HG02981 (cell line): ENCODE measurements around the gene ISL2.

Source experiments
- ATAC-seq: cut with Tn5 transposase; IDR thresholded peaks from one replicate; pipeline ENCODE4 v1.9.1; 2021; ENCODE audit warnings: mild to moderate bottlenecking, moderate library complexity; ENCODE audit not compliant: unreplicated experiment

The ISL2 gene

DNA sequence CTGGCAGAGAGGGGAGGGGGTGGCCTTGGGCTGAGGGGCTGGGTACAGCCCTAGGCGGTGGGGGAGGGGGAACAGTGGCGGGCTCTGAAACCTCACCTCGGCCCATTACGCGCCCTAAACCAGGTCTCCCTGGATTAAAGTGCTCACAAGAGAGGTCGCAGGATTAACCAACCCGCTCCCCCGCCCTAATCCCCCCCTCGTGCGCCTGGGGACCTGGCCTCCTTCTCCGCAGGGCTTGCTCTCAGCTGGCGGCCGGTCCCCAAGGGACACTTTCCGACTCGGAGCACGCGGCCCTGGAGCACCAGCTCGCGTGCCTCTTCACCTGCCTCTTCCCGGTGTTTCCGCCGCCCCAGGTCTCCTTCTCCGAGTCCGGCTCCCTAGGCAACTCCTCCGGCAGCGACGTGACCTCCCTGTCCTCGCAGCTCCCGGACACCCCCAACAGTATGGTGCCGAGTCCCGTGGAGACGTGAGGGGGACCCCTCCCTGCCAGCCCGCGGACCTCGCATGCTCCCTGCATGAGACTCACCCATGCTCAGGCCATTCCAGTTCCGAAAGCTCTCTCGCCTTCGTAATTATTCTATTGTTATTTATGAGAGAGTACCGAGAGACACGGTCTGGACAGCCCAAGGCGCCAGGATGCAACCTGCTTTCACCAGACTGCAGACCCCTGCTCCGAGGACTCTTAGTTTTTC lies 4.9 kb downstream of the ISL2 start:
- ATAC-seq = no peak

GRCh38 chr15:76342058-76342381 lies 5.4 kb downstream of the ISL2 start:
- no peak for ATAC-seq

GRCh38 chr15:76342382-76343201 lies 6.0 kb downstream of the ISL2 start:
- ATAC-seq = no peak

DNA sequence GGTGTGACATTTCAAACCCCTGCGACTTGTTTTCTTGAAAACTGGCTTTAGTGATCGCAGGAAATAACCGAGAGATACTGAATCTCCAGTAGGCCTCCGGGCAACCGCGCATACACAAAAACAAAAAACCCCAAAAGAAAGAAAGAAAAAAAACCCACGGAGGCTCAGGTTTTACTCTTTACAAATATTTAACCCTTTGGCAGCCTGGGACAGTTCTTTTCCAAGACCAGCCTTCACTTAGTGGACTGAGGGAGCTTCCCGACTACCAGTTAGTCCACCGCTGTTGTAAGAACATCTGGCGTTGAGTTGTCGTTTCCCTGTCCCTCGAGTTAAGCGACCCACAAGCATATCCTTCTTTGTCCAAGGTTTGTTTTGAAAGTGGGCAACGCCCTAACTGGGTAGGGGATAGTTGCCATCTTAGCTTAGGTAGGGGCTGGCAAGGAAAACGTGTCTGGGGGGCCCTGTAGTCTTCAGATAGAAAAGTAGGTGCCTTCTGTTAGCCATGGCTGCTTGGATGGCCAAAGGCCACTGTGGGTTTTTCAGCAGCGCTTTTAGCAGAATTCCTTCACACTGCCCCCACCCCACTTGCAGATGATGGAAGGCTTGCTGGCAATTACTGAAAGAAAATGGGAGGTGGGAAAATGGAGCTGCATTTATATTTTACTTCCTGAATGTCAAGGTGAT lies 6.9 kb downstream of the ISL2 start:
- ATAC-seq = no peak

- ATAC-seq = no peak
These were observed 8.5 kb downstream of the ISL2 start for GRCh38 chr15:76344893-76345582.

DNA sequence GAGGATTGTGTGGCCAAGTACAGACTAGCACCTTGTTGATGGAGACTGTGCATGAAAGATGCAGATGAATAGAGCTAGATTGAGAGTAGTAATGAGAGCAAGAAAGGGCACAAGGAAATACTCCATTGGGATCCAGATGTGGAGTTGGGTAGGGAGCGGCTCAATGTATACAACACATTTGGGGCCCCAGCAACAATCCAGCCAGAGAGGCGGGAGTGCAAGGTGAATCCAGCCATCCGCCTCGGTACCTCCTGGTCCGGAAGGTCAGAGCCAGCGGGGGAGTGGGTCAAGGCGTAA lies 9.0 kb downstream of the ISL2 start:
- ATAC-seq = no peak

DNA sequence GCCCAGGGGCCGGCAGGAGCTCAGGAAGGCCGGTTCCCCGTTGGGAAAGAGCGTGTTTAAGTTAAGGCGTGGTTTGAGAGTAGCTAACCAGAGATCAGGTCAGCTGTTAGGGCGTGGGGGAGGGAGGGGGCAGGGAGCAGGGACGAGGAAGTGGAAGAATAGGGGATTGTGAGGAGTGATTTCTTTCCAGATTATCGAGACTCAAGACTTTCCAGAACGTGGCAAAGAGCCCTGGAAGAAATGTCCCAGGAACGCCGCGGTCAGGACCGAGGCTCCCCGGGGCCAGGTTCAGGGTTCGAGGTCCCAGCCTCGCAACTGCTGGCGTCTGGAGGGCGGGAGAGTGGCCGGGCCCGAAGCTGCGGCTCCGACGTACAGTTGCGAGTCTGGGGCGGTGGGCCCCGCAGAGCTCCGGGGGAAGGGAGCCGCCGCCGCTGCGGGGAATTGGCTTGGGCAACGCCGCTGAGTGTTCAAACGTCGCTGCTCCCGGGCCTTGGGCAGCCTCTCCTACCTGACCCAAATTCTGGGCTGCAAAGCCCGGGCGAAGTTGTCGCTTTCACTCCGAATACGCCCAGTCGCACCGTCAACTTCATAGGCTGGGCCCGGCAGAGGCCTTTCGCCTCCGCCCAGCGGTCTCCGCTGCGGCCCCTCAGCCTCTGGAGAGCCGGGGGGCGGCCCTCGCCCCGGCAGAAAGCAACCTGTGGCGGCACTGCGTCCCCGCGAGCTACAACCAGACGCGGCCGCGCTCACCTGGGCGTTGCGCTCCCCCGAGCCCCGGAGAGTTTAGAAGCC lies 9.5 kb downstream of the ISL2 start:
- ATAC-seq = no peak

DNA sequence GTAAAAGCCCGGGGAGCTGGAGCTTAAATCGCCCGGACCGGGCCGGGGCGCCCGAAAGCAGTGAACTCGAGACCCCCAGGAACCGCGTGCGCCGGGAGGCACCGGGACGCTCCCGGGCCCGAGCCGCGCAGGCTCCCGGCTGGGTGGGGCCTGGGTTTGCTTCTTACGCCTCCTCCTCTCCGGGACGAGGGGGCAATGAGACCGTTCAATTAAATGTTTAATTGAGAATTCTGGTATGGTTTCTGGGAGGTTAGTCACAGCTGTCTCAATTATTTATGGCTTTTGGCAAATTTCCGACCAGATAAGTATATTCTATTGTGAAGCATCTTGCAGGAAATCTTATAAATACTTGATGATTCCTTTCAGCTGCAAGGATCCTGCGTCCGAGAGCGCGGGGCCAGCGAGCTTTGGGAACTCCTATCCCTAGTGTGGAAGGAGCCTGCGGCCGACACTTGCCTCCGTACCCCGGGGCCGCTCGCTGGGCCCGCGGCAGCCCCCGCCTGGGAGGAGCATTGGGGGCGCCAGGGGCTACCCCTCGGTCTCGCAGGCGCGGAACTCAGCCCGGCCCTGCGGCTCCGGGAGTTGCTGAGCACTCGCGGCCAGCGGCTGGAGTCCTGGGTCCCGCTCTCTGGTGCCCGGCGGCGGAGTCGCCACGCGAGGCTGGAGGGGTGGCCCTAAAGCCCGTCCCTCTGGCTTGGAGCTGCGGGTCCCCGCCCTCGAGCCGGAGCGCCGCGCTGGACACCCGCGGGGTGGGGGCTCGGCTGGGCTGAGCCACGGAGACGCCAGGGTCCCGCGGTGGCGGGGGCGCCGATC lies 10.3 kb downstream of the ISL2 start:
- no peak for ATAC-seq

DNA sequence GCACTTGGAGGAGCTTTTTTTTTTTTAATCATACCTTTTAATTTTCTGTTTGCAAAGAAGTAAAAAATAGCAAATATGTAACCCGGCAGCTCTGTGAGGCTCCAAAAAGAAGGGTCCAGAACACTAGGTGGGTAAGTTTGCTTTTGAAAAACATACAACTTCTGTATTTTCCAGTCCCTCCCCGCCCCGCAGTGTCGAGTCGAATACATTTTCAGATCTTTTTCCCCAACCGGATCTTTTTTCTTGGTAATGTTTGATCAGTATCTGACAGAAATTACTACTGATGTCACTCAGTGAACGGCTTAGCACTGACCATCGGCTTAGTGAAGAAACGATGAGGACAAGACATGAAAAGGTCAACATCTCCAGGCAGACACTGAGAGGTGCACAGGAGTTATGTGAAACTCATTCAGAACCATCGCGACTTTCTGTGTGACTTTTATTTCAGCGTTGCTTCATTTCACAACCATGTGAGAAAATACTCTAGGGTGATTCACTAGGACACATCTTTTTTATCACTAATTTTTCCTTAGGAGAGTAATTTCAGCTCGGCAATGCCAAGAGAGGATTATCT lies 11.0 kb downstream of the ISL2 start:
- ATAC-seq = no peak

GRCh38 chr15:76349301-76350070 lies 12.9 kb downstream of the ISL2 start:
- no peak for ATAC-seq

GRCh38 chr15:76353023-76353577 lies 16.5 kb downstream of the ISL2 start:
- ATAC-seq = no peak

DNA sequence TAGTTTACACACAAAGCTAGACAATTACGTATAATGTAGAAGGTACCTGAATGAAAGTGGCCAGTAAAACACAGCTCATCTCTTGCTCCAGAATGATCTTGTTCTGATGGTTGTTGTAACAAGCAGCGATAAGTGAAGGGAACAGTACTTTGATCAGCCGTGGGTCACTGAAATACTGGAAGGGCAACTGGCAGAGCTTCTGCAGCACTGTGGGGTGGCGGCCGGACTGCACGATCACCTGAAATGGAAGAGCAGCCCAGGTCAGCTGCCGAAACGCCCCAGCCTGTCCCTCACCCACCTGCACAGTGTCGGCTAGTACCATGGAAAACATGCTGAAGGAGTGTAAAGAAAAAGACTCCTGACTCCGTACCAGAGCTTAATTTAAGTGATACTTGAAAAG lies 17.3 kb downstream of the ISL2 start:
- no peak for ATAC-seq

DNA sequence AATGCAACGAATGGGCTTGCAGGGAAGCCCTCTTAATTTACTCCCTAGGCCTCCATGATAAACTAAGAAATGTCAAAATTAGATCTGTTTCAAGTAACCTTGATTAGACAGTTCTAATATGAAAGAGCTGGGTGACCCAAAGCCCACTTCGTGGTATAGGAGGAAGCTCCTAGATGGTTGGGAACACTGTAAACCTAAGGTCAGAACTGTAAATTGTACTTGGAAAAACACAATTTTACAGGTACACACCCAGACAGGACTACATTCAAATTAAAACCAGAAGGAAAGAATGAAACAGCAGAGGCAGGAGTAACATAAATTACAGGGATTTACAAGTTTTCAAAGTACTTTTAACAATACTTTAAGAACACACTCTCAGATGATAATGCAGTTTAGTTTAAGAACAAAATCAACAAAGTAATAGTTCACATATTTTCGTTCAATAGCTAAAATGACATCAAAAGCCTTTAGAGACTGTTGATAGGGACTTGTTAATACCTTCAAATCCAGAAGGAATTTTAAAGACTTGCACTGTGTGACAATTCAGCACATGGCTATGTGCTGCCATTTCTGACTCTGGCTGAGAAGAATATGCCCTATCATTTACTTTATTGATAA lies 18.4 kb downstream of the ISL2 start:
- ATAC-seq = no peak

DNA sequence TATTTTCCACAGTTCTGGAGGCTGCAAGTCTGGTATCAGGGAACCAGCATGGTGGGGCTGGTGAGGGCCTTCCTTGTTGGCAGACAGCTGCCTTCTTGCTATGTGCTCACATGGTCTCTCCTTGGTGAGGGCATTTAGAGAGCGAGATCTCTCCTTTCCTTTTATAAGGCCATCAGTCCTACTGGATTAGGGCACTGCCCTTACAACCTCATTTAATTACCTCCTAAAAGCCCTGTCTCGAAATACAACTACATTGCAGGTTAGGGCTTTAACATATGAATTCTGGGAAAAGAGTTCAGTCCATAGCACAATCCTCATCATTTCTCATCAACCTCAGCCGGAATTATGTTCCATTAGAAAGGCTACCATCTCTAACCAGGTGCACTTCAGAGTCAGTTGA lies 21.9 kb downstream of the ISL2 start:
- ATAC-seq = no peak

DNA sequence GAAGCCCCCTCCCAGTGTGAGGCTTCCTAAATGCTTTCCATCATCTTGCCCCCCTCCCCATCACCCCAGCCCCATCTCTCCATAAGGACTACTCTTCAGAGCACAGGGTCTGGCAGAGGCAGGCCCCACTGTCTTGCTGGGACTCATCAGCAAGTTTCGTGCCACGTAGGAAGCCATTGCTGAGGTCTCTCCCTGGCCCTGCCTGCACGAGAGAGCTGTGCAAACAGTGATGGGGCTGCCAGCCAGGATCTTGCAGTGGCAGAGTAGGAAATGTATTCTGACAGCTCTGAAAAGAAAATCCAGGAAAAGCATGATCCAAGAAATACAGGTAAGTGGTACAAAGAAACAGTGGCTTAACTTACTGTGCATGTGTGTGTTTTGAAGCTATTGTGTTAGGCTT lies 22.6 kb downstream of the ISL2 start:
- no peak for ATAC-seq

- ATAC-seq = no peak
These were observed 23.8 kb downstream of the ISL2 start for GRCh38 chr15:76360416-76360815.

GRCh38 chr15:76363251-76363650 lies 26.7 kb downstream of the ISL2 start:
- ATAC-seq = no peak

- no peak for ATAC-seq
These were observed 30.1 kb downstream of the ISL2 start for GRCh38 chr15:76366714-76367113.
